Pancreas (tissue), 10 donors: ENCODE data around the gene ARL15. TPM values are rescaled to one million over a fixed set of nuclear protein-coding genes. Genes with fewer than 3 reads are reported as not detected.

ENCODE experiments used
- ATAC-seq, 4 donors: fragments of 200-7000 bp; cut with Tn5 transposase; one replicate each; pipeline versions ENCODE4 v1.8.0 to v1.9.1; 2020; ENCODE audit warnings: mild to moderate bottlenecking in 4 of 4, moderate library complexity in 4 of 4
- DNase-seq, 6 donors: peaks; one replicate each; pipeline ENCODE4 v3.0.0-alpha.2; 2020
- FAIRE-seq: peaks from 2 replicates; lab custom pipeline; 2012; peaks lifted over from hg19 to GRCh38; lab: Jason Lieb, UNC
- H3K27ac ChIP-seq, 4 donors: fragments of 200-600 bp; sonication (generic); 1 replicate in 3 of 4; 2 replicates in 1 of 4; pipeline versions ENCODE4 v1.5.0 to v1.8.0; 2020
- H3K27me3 ChIP-seq, 4 donors: fragments of 200-600 bp; one replicate each; pipeline ENCODE4 v1.8.0; 2021
- H3K36me3 ChIP-seq, 3 donors: fragments of 200-600 bp; sonication (generic) in 1 of 3; one replicate each; pipeline versions ENCODE4 v1.5.0 to v1.8.0; 2020 to 2021
- H3K4me1 ChIP-seq, 3 donors: fragments of 200-600 bp; one replicate each; pipeline ENCODE4 v1.8.0; 2021
- H3K4me3 ChIP-seq, 4 donors: fragments of 200-600 bp; sonication (generic) in 2 of 4; one replicate each; pipeline versions ENCODE4 v1.5.0 to v1.8.0; 2020 to 2021
- H3K9me3 ChIP-seq, 4 donors: fragments of 200-600 bp; one replicate each; pipeline ENCODE4 v1.8.0; 2021
- CTCF ChIP-seq, 4 donors: fragments of 200-600 bp; sonication (generic) in 3 of 4; IDR thresholded peaks; one replicate each; pipeline versions ENCODE4 v1.5.0 to v1.8.0; 2021; ENCODE audit warnings: antibody characterized with exemption in 4 of 4
- WGBS, 2 donors: extraction: QIAGEN DNeasy Blood & Tissue Kit; methylation state at CpG; one replicate each; pipeline ENCODE4 v1.1.7; 2013; 5-methylcytosine and 5-hydroxymethylcytosine counted together
- intact Hi-C, 3 donors: fragments of 100-400 bp; cut with DNase I; formaldehyde crosslinking; loops; one replicate each; pipeline versions ENCODE4 v1.11.1 to v1.14.2; 2022
- polyA plus RNA-seq, 2 donors: library from polyadenylated mRNA; stranded (reverse); fragments of 200-250 nt; gene quantifications; one replicate each; pipeline ENCODE4 v1.2.3, GENCODE V29; 2013
- total RNA-seq, 6 donors: library from RNA; stranded (reverse); fragmentation: NEBNext Ultra II Directional in 4 of 6; extraction: Animal tissue kit (Norgen Biotek cat#: 25700) in 4 of 6; gene quantifications; one replicate each; pipeline versions ENCODE4 v1.2.1 to v1.2.4, GENCODE V29; 2021 to 2023
- donor health status: healthy with polysubstance abuse.
- donor health status: DM: no; HTN: no; CAD: no; lungs with moderate emphysema.
- donor health status: DM: no; HTN: no; CAD: no.
- donor health status: control.
- donor health status: control.
- donor health status: Bipolar disorder and iron deficiency.
- donor health status: DM: yes; HTN: yes; CAD: no.
- donor health status: DM: no; HTN: no; CAD: no.
- donor health status: DM: no; HTN: no; CAD: no.
- donor health status: DM: yes; HTN: yes; CAD: no.

ARL15 gene
- total and polyA plus RNA-seq, 8 donors: 3.9 to 14.0 (median 6.7) TPM

DNA sequence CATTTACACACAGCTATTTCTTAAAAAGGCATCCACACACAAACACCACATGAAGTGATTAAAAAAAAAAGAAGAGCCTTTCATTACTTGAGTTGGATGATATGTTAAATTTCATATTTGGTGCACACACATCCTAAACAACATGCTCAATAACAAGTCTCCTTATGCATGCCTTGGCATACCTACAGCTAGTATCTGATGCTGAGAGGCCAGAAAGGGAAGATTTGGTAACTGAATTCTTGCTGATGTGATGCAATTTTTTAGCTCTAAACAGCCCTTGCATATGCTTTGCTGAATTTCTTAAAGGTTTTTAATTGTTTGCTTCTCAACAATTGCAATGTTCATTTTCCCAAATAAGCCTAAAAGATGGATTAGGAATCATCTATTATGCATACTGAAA lies 338.8 kb downstream of the ARL15 start:
- H3K4me1 ChIP-seq: peaks cover 11 to 23% (median 20%) of the 10 kb centered on the region in 3 donors
- DNase-seq (no peak), ATAC-seq (no peak), FAIRE-seq (no peak)
- no peak overlapping the region for H3K27ac ChIP-seq
- H3K36me3 ChIP-seq: no peaks in the 10 kb centered on the region
- H3K27me3 ChIP-seq: no peaks in the 10 kb centered on the region
- no peak overlapping the region for H3K4me3 ChIP-seq
- TF ChIP-seq CTCF (IDR thresholded peaks at IDR 0.05): no peak
- intact Hi-C loops: no loop called here
- H3K9me3 ChIP-seq: no peaks in the 10 kb centered on the region

DNA sequence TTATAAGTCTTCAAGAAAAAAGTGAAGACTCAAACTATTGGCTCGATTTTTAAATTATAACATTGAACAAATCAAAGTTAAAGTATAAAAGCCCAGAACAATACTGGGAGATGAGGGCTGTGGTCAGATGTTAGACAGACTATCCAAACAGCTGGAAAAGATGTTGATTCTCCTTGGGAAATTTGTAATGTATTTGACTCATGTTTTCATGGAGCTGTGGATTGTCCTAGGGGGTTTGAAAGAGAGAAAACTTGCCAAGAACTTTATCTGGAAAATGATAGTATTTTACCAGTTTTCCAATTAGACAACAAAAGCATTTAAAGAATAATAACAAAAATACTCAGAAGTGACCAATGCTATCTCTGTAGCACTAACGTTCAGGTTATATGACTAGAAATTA lies 339.2 kb downstream of the ARL15 start:
- 52 to 55% methylated on average over 2 of the region's 2 CpGs for WGBS, 2 donors
- peaks cover 11 to 23% (median 20%) of the 10 kb centered on the region in 3 donors for H3K4me1 ChIP-seq
- no peak for ATAC-seq
- H3K27me3 ChIP-seq: no peaks in the 10 kb centered on the region
- FAIRE-seq: no peak
- H3K9me3 ChIP-seq: no peaks in the 10 kb centered on the region
- intact Hi-C loops: no loop called here
- no peak for TF ChIP-seq CTCF (IDR thresholded peaks at IDR 0.05)
- no peak overlapping the region for H3K4me3 ChIP-seq
- H3K36me3 ChIP-seq: no peaks in the 10 kb centered on the region
- H3K27ac ChIP-seq: no peak overlapping the region
- no peak for DNase-seq

DNA sequence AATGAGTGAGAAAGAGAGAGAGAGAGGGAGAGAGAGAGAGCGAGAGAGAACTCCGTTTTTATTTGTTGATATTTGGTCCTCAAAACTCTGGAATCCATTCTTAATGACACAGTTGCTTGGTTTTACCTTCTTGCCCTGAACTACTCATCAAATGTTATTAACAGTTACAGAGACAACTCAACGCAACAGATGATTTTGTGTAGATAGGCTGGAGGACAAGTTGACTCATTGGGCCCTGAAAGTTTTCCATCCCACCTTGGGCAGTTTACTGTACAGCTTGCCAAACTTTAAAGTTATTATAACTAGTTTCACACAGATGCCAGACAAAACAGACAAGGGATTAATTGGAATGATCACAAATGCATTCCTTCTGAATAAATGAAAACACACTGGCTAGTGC lies 339.9 kb downstream of the ARL15 start:
- DNase-seq (no peak), ATAC-seq (no peak), FAIRE-seq (no peak)
- Histone ChIP-seq H3K9me3 (no peaks in the 10 kb centered on the region), H3K4me3 (no peak overlapping the region), H3K27ac (no peak overlapping the region), H3K4me1 (peaks cover 11 to 23% (median 20%) of the 10 kb centered on the region in 3 donors), H3K27me3 (no peaks in the 10 kb centered on the region), H3K36me3 (no peaks in the 10 kb centered on the region)
- WGBS, 2 donors: 93 to 94% methylated on average over 3 of the region's 3 CpGs
- TF ChIP-seq CTCF (IDR thresholded peaks at IDR 0.05): no peak
- intact Hi-C loops: no loop called here

DNA sequence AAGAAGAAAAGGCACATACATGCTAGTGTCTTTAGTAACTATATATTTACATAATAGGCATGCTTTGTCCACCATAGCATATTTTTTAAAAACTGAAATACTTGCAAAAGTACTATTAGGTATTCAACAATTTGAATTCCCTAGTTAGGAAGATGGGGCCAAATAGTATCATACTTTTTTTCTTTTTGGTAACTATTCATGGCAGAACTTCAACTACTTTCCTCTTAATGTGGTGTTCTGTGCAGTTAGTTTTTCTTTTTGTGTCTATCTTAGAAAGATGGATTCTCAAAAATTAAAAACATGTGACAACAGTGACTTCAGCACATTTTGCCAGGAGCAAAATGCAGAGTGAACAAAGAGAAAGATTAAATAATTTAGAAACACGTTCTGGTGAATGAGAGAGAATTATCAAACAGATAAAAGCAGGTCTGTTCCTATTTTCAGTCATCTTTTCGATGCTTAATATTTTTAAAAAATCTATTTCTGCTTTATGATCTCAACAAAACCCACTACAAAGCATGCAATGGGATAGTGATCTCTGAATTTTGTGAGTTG lies 341.1 kb downstream of the ARL15 start:
- no peak for FAIRE-seq
- no peaks in the 10 kb centered on the region for H3K36me3 ChIP-seq
- 71 to 85% methylated on average over 2 of the region's 2 CpGs for WGBS, 2 donors
- no peak for DNase-seq
- no peaks in the 10 kb centered on the region for H3K27me3 ChIP-seq
- no peaks in the 10 kb centered on the region for H3K9me3 ChIP-seq
- peaks cover 7 to 22% (median 18%) of the 10 kb centered on the region in 3 donors for H3K4me1 ChIP-seq
- no peak for TF ChIP-seq CTCF (IDR thresholded peaks at IDR 0.05)
- intact Hi-C loops: no loop called here
- no peak overlapping the region for H3K4me3 ChIP-seq
- no peak overlapping the region for H3K27ac ChIP-seq
- no peak for ATAC-seq

- H3K27me3 ChIP-seq: no peaks in the 10 kb centered on the region
- no peak overlapping the region for H3K4me3 ChIP-seq
- H3K9me3 ChIP-seq: no peaks in the 10 kb centered on the region
- DNase-seq: no peak
- TF ChIP-seq CTCF (IDR thresholded peaks at IDR 0.05): no peak
- no peak overlapping the region for H3K27ac ChIP-seq
- H3K4me1 ChIP-seq: no peaks in the 10 kb centered on the region
- ATAC-seq: no peak
- no peaks in the 10 kb centered on the region for H3K36me3 ChIP-seq
- intact Hi-C loops: no loop called here
- no peak for FAIRE-seq
Measured at GRCh38 chr5:53965459-53965858, 344.9 kb downstream of the ARL15 start.
